HG03103 (cell line): ENCODE results near the gene C11orf16.
"Not testable (repeated sequence)": the region's sequence is repeated elsewhere in the genome, so short reads cannot be mapped to it uniquely, and the experiment has no call there.

Experiments
- ATAC-seq: cut with Tn5 transposase; IDR thresholded peaks from one replicate; pipeline ENCODE4 v1.9.1; 2021; ENCODE audit warnings: low read depth; ENCODE audit not compliant: unreplicated experiment

Gene C11orf16

GRCh38 chr11:8937159-8937558 lies 4.4 kb upstream of the C11orf16 start:
- no peak for ATAC-seq

DNA sequence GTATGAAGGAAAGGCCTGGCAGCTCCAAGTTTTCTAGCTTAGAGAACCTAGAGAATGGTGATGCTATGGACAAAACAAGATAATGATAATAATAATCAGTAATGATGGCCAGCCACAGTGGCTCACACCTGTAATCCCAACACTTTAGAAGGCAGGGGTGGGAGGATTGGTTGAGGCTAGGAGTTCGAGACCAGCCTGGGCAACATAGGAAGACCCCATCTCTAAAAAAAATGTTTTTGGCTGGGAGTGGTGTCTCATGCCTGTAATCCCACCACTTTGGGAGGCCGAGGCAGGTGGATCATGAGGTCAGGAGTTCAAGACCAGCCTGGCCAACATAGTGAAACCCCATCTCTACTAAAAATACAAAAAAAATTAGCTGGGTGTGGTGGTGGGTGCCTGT lies 3.0 kb upstream of the C11orf16 start:
- ATAC-seq: not testable (repeated sequence)

DNA sequence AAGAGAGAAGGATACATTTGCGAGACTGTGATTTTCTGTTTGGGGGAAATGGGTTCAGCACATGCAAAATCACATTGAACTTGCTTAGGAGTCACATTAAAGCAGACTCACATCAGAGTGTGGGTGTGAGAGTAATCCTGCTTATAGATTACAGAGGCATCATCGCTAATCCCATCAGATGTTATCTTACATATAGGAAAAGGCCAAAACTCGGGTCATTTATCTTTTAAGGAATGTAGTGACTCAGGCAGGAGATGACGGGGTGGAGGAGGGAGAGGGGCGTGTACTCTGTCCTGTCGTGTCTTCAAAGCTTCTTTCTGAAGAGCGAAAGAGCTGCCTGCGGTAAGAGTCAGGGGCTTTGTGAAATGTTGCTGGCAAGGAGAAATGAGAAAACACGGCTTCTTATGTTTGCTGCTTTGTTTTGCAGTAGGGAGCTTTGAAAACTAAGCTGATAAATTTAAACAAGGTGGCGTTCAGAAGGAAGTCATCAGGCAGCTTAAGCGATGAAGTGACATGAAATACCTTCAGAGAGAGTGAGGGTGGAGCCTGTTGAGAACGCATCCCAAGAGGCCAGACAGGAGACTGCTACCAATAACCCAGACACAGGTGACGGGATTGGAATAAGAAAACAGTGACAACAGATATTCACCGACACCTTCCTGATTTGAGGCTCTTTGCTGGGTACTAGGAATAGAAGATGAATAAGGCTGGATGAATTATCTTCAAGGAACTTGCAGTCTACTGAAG lies 2.2 kb upstream of the C11orf16 start:
- no peak for ATAC-seq

- no peak for ATAC-seq
Measured at GRCh38 chr11:8933931-8934330, 1.2 kb upstream of the C11orf16 start.

- ATAC-seq: no peak
Measured at GRCh38 chr11:8930456-8931175, 2.1 kb downstream of the C11orf16 start.

DNA sequence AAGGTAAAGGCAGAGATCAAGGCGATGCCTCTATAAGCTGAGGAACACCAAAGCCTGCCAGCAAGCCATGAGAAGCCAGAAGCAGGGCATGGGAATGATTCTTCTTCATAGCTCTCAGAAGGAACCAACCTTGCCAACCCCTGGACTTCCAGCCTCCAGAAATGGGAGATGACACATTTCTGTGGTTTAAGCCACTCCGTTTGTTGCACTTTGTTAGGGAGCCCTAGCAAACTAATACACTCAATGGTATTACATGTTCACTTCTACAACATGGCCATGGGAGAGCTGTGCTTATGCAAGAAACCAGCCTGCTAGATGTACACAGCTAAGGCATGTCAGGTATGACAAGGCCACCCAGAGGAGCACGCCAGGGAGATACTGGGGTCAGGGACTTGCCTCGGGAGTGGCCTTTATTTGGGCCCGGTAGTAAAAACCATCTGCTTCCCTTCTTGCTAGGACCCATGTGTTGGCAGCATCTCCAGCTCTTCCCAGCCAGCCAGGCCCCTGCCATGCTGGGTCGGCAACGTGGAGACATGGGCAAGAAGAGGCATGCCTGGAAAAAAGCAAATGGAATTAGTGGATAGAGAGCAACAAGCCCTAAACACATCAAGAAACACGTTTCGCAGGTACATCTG lies 3.6 kb downstream of the C11orf16 start:
- no peak for ATAC-seq

GRCh38 chr11:8928205-8928604 lies 4.5 kb downstream of the C11orf16 start:
- no peak for ATAC-seq

- ATAC-seq: no peak
Measured at GRCh38 chr11:8927233-8927632, 5.5 kb downstream of the C11orf16 start.

DNA sequence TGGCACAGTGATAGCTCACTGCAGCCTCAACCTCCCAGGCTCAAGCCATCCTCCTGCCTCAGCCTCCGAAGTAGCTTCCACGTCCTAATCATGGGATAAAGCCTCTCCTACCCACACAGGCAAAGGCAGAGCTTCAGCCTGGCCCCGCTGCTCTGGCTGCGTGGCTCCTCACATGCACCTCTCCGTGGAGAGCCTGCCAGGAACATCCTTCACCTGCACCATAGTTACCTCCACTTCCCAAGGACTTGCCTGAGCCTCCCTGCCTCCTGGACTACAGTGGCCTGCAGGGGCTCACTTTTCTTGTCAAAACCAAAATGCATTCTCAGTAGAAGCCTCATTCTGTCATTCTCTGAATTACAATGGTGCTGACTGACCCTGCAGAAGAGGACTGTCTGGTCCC lies 6.5 kb downstream of the C11orf16 start:
- no peak for ATAC-seq

DNA sequence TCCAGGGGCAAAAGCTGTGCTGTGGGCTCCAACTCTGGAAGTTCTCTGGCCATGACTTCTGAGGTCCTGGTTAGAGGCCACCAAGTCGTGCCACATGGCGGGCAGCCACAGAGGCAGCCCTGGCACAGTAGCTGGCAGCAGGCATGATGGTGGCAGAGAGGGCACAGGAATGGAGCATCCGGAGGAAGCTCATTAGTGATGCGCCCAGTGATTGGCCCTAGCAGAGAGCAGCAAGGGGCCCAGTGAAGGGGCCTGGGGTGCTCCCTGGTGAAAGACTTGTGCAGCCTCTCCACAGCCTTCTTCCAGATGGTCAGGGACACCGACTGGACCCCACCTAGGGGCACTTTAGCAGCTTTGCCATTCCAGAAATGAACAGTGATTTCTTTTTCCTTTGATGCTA lies 7.0 kb downstream of the C11orf16 start:
- ATAC-seq: no peak

GRCh38 chr11:8922691-8923090 lies 10.1 kb downstream of the C11orf16 start:
- no peak for ATAC-seq

GRCh38 chr11:8917157-8917825 lies 15.5 kb downstream of the C11orf16 start:
- ATAC-seq: no peak

- ATAC-seq: no peak
Measured at GRCh38 chr11:8914661-8915018, 18.1 kb downstream of the C11orf16 start.

DNA sequence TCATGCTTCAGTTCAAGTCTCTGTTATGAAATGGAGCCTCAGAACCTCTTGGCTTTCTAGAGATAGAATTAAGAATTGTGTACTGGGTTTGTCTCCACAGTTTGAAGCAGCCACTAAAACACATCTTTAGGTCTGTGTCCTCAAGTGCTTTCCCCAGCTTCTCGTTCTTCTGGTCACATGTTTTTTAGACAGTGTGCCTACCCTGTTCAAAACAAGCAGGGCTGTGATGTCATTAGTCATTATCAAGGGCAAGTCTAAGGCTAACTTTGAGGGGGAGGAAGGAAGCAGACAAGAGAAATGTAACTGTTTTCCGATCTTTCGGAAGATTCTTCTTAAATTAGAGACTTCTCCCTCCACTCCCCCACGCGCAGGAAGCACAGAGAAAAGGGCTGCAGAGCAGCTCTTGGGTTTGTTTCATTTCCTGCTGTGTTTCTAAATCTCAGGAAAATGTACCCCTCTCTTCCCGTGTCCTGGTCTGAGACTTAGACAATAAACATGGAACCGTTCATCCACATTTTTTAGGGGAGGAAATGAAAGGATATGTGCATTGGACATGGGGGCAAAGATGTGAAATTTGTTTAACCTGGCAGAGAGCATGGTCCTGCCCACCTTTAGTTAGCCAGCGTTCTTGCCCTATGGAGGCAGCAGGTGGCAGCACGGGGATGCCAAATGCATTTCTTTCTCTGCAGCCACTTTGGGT lies 18.6 kb downstream of the C11orf16 start:
- ATAC-seq: no peak

DNA sequence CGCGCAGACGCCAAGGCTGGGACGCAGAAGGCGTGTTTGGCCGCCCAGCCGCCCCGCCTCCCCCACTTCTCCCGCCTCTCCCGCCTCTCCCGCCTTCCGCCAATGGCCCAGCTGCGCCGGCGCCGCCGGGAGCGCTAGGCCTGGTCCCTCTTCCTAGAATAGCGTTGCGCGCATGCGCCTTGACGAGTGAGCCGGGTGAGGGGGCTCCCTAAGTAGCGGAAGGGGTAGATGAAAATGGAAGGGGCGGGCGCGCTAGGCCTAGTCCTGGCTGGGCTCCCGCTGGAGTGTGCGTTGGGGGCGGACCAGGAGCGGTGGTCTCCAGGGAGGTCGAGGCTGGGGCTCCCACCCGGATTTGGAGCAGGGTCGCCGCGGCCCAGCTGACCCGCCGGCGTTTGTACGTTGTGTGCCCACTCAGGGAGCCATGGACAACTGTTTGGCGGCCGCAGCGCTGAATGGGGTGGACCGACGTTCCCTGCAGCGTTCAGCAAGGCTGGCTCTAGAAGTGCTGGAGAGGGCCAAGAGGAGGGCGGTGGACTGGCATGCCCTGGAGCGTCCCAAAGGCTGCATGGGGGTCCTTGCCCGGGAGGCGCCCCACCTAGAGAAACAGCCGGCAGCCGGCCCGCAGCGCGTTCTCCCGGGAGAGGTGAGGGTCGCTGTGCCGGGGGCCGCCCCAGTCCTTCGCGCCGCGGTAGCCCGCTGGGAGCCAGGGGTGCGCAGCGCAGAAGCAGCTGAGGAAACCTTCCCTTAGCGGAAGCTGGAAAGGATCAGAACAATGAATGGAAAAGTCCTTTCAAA lies 21.5 kb downstream of the C11orf16 start, which contains the start of gene AKIP1:
TSS of gene AKIP1 (plus strand) at position 161 of the 795 bp plus-strand sequence. CDS start at position 422, 261 bp downstream.
- ATAC-seq: peak; percentile 68

- no peak for ATAC-seq
Measured at GRCh38 chr11:8910649-8911026, 22.1 kb downstream of the C11orf16 start.

DNA sequence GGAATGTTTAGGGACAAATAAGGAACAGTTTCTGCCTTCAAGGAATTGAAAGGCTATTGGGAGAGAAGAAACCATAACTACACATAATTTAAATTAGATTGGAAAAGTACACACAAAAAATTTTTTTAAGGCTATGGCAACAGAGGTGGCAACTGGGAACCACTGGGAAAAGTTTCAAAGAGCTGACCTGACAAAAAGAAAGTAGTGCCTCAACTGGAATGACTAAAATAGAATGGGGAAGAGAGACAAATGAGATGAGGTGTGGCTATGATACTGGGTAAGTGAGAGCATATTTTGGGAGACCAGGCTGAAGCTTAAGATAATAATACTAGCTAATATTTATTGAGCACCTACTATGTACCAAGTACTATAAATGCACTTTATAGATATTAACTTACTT lies 24.6 kb downstream of the C11orf16 start:
- no peak for ATAC-seq

DNA sequence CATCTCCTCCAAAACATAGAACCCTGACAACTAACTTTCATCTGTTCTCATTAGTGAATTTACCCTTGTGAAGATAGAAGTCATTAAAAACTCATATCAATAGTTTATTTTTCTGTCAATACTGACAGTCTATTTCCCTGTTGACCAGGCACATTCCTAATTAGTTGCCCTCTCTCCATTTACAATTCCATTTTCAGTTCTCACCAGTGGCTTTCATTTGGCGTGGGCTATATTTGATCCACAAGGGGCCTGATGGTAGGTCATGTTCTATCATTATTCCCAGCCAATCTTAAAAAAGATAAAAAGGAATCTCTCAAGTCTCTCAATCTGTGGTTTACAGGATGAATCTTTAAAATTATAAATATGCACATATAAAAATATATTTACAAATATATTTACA lies 25.6 kb downstream of the C11orf16 start:
- ATAC-seq: no peak

DNA sequence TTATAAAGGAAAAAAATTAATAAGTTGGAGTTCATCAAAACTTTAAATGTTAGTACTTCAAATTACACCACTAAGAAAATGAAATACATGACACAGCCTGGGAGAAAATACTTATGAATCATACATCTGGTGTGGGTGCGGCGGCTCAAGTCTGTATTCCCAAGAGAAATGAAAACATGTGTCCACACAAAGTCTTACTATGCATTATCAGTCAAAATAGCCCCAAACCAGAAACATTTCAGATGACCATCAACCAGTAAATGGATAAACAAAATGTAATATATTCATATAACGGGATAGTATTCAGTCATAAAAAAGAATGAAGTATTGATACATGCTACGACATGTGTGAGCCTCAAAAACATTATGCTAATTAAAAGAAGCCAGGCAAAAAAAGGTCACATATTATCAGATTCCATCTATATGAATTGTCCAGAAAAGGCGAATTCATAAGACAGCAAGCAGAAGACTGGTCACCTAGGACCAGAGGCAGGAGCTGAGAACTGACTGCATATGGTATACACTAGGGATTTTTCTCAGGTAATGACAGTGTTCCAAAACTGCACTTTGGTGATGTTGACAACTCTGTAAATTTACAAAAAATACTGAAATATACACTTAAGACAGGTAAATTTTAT lies 27.1 kb downstream of the C11orf16 start:
- no peak for ATAC-seq
